ENCODE measurements around the gene ATAD3C.
A peak's percentile ranks its signal among the peaks of the same experiment; 100 is the strongest.
"Not testable (repeated sequence)": the region's sequence is repeated elsewhere in the genome, so short reads cannot be mapped to it uniquely, and the experiment has no call there.

Gene ATAD3C

GRCh38 chr1:1472053-1472876 is 22.8 kb downstream of the ATAD3C start:
- not testable (repeated sequence) for DNase-seq (ENCODE audit: low read depth)

- DNase-seq (ENCODE audit: low read depth): not testable (repeated sequence)
Observed at GRCh38 chr1:1476011-1476410, 26.5 kb downstream of the ATAD3C start.

- DNase-seq (ENCODE audit: low read depth): no peak
Observed at GRCh38 chr1:1477206-1477605, 27.7 kb downstream of the ATAD3C start.

GRCh38 chr1:1479547-1480487 is 30.3 kb downstream of the ATAD3C start:
- DNase-seq (ENCODE audit: low read depth): no peak

- DNase-seq (ENCODE audit: low read depth): not testable (repeated sequence)
Observed at GRCh38 chr1:1480488-1480867, 31.0 kb downstream of the ATAD3C start.

- DNase-seq (ENCODE audit: low read depth): not testable (repeated sequence)
Observed at GRCh38 chr1:1481811-1482210, 32.3 kb downstream of the ATAD3C start.

GRCh38 chr1:1482856-1483255 is 33.4 kb downstream of the ATAD3C start:
- no peak for DNase-seq (ENCODE audit: low read depth)

- no peak for DNase-seq (ENCODE audit: low read depth)
Observed at GRCh38 chr1:1483714-1484113, 34.2 kb downstream of the ATAD3C start.

GRCh38 chr1:1484976-1485750 is 35.7 kb downstream of the ATAD3C start:
- DNase-seq (ENCODE audit: low read depth): not testable (repeated sequence)

- DNase-seq (ENCODE audit: low read depth): not testable (repeated sequence)
Observed at GRCh38 chr1:1485755-1486317, 36.3 kb downstream of the ATAD3C start.

- no peak for DNase-seq (ENCODE audit: low read depth)
Observed at GRCh38 chr1:1487701-1488100, 38.2 kb downstream of the ATAD3C start.

GRCh38 chr1:1489231-1489630 is 39.7 kb downstream of the ATAD3C start:
- no peak for DNase-seq (ENCODE audit: low read depth)

GRCh38 chr1:1489861-1490260 is 40.4 kb downstream of the ATAD3C start:
- no peak for DNase-seq (ENCODE audit: low read depth)

- DNase-seq (ENCODE audit: low read depth): no peak
Observed at GRCh38 chr1:1490633-1491230, 41.2 kb downstream of the ATAD3C start.

- DNase-seq (ENCODE audit: low read depth): no peak
Observed at GRCh38 chr1:1491601-1492000, 42.1 kb downstream of the ATAD3C start.

GRCh38 chr1:1494311-1494710 is 44.8 kb downstream of the ATAD3C start:
- not testable (repeated sequence) for DNase-seq (ENCODE audit: low read depth)

- not testable (repeated sequence) for DNase-seq (ENCODE audit: low read depth)
Observed at GRCh38 chr1:1495461-1495975, 46.0 kb downstream of the ATAD3C start.

- DNase-seq (ENCODE audit: low read depth): peak; percentile 8
Observed at GRCh38 chr1:1504777-1505365, 55.4 kb downstream of the ATAD3C start.

- not testable (repeated sequence) for DNase-seq (ENCODE audit: low read depth)
Observed at GRCh38 chr1:1505366-1505798, 55.9 kb downstream of the ATAD3C start.

GRCh38 chr1:1505801-1506200 is 56.3 kb downstream of the ATAD3C start:
- not testable (repeated sequence) for DNase-seq (ENCODE audit: low read depth)

- DNase-seq (ENCODE audit: low read depth): no peak
Observed at GRCh38 chr1:1507305-1507704, 57.8 kb downstream of the ATAD3C start.

All from fibroblast of the conjunctiva (primary cell).